Left forelimb (tissue), 1 donor: Measurements from ENCODE around the gene UFM1.
"Not testable (repeated sequence)": the region's sequence is repeated elsewhere in the genome, so short reads cannot be mapped to it uniquely, and the experiment has no call there.

Experiments
- DNase-seq: peaks from one replicate; pipeline ENCODE4 v3.0.0-alpha.2; 2018; ENCODE audit warnings: low spot score

UFM1 gene

DNA sequence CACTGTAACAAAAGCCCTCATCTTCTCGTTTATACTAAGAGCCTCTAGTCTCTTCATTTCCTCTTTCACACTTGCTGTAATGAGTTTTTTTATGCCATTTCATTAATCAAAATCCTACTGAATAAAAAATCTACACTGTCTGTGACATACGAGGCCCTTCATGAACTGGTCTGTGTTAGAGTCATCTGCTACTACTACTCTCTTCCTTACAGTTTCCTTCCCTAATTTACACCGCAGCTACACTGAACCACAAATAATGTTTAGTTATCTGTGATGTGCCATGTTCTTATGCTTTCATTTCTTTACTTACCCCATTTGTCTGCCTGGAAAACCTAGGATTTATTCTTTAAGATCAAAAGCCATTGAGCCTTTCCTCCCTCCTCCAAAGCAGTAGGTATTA, 16.0 kb downstream of the UFM1 start:
- DNase-seq, result no peak

DNA sequence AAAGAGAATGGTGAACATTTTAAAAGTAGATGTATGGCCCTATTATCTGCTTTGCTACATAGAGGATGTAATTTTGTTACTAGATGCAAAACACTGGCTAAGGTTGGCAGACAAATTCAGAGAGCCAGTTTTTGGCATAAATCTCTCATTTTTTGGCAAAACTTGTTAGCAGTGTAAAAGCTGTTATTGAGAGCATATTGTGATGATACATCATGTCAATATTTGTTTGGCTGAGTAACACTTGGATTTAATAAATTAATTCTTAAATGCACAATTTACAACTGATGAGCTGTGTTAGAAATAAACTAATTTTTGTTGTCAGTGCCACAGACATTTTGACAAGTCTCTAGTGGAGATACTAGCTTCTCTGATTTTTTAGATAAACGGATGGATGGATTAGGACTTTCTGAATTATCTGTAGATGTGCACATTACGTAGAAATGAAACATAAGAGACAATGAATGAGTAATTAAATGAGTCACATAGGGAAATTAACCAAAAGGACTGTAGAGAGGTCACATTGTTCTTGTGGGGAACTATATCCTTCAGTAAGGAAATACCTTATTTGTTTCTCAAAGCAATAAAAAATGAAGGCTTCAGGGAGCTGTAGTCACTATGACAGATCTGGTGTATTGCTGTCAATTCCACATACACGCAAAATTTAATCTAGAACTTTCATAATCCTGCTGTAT, 17.4 kb downstream of the UFM1 start:
- DNase-seq, result no peak

DNA sequence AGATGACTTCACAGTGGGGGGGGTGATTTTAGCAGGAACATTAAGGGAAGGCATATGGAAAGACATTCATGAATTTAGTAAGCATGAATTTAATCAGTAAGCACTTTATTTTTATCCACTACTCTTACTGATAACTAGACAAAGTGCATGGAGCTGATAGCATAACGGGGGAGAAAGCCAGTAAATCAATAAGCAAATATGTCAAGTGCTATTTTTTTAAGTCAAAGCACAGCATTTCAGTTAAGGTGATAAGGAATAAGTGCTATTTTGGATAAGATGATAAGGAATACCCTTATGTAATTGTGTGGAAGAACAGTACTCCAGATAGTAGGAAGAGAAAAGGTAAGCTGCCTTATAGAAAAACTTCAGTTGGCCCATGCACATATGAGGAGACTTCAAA, 19.4 kb downstream of the UFM1 start:
- no peak for DNase-seq

DNA sequence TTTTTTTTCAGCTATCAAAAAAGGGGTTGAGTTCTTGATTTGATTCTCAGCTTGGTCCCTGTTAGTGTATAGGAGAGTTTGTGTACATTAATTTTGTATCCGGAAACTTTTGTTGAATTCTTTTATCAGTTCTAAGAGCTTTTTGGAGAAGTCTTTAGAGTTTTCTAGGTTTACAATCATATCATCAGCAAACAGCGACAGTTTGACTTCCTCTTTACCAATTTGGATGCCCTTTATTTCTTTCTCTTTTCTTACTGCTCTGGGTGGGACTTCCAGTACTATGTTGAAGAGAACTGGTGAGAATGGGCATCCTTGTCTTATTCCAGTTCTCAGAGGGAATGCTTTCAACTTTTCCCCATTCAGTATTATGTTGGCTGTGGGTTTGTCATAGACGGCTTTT, 20.4 kb downstream of the UFM1 start:
- DNase-seq, result not testable (repeated sequence)

DNA sequence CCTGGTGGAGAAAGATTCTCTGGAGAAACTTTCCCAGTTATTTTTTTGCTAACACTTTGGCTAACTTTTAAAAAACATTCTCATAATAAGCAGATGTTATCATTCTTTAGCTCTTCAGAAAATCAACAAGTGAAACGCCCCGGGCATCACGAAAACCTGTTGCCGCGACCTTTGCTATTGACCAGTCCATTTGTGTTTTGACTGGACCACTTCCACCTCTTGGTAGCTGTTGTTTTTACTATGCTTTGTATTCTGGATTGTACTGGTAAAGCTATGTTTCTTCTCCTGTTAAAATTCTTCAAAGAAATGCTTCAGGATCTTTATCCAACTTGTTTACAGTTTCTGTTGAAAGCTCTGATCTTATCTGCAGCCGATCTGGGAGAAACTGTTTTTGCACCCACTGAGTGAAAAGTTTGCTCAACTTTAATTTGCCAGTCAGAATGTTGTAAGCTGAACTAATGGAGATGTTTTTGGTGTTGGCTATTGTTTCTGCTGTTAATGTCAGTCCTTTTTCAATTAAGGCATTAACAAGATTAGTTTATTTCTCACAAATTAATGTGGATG, 23.3 kb downstream of the UFM1 start:
- no peak for DNase-seq

DNA sequence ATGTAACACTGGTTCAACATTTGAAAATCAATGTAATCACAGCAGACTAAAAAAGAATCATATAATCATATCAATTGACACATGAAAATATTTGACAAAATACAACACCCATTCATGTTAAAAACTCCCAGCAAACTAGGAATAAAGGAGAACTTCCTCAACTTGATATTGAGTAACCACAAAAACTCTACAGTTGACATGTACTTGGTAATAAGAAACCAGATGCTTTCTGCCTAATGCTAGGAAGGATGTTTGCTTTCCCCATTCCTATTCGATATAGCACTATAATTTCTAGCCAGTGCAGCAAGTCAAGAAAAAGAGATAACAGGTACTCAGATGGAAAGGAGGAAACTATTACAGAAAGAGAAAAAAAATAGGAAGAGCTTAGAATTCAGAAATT, 26.9 kb downstream of the UFM1 start:
- no peak for DNase-seq

DNA sequence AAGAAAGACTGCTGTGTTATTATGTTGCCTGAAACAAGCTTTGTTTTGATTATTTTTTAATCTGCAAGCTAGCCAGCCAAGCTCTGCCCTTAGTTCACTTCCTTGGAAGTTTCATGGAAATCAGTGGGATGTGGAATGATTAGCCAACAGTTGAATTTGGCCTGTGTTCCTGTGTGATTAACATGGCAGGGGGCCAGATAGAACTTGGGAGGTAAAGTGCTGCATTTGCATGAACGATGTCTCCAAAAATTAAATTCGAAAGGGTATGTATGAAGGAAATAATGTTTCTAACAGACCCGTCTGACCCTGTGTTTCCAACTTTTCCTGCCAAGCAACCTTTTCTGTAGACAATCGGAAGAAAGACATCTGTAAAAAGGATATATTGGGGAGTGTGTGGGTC, 32.2 kb downstream of the UFM1 start:
- no peak for DNase-seq

DNA sequence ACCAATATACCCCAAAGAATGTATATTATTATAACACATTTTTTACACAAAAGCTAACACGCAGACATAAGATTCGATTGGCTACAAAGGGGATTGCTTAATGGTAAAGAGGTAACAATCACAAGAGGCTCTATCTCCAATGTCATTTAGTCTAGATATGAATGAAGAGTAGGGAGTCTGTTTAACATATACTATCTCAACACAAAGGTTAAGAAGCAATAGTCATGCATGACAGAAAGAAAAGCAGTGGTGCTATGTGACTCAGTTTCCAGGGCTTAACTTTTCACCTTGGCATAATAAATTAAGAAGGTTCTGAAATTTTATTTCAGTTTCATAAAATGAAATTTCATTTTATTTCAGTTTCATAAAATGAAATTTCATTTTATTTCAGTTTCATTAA, 33.3 kb downstream of the UFM1 start:
- no peak for DNase-seq

DNA sequence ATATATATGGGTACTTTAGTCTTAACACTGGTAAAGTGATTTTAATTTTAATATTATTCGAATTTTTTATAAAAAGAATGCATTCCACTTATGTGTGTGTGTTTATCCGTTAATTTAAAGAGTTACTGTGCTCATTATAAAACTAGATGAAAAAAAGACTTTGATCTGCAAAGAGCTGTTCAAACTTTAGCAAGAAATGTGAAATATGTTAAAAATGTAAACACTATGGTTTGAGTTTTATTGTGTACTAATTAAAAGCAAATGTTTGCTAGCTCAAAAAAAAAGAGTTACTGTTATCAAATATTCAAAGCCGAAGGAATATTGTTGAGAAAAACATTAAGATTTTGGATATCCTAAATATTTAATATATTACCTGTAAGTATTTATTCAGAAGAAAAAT, 34.5 kb downstream of the UFM1 start:
- no peak for DNase-seq

DNA sequence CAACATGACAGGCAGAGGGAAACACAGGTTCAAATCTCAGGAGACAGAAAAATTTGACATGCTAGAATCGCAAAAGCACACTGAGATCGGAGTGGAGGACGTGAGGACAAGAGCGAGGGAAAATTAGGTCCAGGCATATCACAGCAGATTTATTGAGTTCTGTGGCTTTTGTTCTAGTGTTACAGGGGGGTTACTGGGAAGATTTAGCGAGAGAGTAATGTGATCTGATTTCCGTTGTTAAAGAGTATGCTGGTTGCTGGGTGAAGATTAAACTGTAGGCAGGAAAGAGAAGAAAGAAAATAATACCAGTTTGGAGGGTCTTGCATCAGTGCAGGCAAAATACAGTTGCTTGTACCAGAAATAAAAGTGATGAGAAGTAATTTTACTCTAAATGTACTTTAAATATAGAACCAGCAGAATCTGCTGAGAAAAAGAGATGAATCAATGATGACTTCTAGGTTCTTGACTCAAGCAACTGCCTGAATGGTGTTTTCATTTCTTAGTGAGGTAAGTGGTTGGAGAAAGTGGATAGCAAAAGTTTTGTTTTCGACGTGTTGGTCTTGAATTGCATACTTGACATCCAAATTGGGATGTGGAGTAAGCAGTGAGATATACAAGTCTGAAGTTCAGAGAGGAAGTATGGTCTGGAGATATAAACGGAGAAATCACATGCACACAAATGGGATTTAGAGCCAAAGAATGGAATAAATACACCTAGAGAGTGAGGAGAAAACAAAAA, 35.7 kb downstream of the UFM1 start:
- no peak for DNase-seq

DNA sequence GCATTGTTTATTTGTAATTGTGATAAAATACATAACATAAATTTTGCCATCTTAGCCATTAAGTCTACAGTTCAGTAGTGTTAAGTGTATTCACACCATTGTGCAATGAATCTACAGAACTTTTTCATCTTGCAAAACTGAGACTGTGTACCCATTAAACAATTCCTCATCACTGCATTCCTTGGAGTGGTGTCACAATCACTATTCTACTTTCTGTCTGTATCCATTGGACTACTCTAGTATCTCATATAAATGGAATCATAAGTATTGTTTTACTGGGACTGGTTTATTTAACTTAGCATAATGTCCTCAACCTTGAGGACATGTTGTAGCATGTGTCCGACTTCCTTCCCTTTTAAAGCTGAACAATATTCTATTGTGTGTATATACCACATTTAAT, 36.8 kb downstream of the UFM1 start:
- DNase-seq, result no peak

DNA sequence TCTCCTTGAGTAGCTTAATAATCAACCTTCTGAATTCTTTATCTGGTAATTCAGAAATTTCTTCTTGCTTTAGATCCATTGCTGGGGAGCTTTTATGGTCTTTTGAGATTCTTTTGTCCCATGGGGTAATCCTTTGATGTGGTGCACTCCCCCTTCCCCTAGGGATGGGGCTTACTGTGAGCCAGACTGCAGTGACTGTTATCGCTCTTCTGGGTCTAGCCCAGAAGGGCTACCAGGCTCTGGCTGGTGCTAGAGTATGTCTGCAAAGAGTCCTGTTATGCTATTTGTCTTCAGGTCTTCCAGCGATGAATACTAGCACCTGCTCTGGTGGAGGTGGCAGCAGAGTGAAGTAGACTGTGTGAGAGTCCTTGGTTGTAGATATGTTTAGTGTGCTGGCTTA, 41.7 kb downstream of the UFM1 start:
- no peak for DNase-seq

DNA sequence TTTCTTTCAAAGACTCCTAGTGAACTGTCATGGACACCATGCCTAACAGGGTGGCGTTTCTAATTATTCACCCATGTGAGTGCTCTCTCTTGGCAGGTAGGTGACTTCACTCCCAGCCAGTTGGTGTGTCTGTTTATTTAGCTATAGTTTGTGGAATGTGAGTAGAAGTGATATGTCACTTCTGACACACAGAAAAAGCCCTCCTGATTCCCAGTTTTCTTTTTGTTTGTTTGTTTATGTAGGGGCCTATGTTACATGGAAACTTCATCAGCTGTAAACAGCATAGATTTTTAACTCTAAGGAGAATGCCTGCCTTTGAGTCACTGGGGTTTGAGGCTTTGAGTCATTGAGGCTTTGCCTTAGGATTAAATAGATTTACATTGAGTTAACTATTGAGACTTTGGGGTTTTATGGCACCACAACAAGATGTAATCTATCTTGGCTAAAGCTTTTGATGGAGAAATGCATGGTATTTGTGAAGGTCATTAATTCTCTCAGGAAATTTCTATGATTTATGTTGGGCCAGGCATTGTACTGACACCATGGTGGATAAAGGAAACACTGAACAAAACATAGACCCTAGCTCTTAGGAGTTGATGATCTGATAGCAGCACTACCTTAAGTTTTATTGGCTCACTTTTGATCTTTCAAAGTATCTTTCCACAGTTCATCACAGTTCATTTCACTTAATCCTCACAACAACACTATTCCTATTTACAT, 45.3 kb downstream of the UFM1 start:
- no peak for DNase-seq

DNA sequence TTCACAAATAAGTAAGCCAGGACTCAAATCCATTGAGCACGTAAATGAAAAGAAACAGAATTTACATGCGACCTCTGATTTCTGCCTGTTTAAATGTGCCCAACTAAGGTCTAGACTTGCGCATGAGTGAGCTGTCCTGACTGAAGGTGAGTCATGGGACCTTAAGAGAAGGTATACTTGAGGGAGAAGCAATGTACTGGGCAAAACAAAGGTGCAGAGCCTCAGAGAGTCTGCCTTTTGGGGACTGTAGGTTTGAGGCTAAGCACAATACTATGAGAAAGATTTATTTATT, 45.8 kb downstream of the UFM1 start:
- DNase-seq, result no peak

DNA sequence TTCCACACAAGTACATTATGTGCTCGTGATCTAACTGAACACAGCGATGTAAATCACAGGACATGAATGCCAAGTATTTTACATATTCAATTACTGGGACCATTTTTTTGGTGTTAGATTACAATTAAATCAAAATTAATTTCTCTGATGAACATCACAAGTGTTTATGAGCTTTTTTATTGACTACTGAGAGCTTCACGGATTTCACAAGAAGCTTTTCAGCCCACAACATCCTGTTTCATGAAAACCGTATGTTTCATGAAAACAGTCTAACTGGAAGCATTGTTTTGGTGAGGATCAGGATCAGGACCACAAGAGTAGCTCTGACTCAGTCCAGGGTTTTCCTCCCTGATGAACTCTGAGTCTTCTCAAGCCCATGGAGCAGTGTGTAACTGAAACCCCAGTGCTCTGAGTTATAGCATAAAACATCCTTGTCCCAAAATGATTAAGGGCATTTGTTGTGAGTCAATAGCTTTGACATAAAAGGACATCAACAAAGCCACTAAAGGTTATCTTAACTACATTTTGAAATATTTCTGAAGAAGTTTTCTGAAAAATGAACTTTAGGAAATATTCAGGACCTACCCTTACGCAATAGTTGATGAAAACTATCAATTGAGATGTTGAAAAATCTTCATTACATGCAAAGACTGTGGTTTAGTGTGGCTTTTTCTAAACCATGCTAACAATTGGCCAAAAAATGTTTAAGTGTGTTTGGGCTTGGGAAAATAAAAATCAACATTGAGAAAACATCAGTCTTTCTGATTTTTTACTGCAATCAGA, 49.3 kb downstream of the UFM1 start:
- no peak for DNase-seq

DNA sequence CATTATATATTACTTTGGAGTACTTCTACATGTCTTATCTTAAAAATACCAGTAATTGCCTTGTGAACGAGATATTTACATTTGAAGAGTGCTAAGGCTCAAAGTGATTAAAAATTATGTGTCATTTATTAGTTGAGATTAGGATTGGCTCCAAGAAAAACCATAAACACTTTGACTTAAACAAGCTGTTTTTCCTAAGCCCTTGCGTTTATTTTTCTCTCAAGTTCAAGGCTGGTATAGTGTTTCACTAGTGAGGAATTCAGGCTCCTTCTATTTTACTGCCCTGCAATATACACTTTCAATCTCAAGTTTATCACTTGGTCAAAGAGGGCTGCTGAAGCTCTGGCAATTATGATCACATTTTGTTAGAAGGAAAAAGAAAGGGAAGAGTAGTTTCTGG, 49.9 kb downstream of the UFM1 start:
- DNase-seq, result no peak

DNA sequence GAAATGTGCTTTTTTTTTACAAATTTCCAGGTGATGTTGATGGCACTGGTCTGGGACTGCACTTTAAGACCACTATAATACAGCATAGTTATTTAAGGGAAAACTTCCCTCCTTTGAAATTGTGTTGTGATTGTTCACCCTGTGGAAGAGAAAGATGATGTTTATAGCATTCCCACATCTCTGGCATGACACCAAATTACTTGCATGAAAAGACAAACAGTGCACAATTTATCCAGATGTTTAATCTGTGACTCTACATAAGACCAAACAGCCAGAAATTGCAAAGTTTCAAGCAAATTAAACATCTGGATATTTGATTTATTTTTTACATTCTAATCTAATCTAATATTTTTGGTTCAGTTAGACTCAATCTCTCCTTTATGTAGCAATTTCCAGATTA, 51.6 kb downstream of the UFM1 start:
- no peak for DNase-seq

DNA sequence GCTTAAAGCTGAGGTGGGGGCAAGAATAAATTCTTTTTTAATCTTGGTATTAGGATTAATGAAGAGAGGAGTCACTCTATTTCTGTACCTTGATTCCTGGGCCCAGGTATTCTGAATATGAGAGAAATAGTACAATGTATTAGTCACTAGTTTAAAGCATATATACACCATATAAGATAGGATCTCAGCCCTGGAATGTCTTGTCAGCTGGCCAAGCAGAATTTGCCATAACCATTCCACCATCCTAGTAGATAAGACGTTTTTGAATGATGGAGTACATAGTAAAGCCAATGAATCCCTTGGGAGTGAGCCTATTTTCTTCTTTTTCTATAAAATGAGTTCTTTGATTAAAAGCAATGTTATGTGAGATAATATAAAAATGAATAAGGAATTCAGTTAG, 55.6 kb downstream of the UFM1 start:
- DNase-seq, result no peak

DNA sequence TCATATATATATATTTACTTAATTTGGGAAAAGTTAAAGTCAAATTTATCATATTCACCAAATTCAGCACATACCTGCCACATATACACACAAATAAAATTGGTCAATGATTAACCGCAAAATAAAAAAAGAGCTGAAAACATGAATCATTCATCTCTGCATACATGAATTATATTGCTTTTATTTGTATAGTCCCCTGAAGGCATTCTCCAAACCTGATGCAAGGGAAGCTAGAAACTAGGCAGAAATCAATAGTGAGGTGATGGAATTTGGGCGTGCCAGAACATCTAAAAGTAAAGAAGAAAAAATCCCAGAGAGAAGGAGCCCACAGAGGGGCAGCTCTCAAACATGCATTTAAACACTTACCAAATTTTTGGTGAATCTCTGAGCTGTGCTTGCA, 60.1 kb downstream of the UFM1 start:
- no peak for DNase-seq

DNA sequence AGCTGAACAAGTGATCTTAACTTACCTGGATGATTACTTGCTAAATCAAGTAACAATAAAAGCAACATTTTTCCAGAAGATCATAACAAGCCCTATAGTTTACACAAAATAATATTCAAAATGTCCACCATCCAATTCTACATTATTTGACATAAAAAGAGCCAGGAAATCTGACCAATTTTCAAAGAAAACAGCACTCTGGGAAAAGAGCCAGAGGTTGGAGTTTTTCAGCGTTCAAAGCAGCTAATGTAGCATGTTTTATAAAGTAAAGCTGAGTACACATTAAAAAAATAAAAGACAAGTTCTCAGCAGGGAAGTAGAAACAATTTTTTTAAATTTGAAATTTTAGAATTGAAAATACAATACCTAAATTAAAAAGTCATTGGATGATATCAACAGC, 62.6 kb downstream of the UFM1 start:
- no peak for DNase-seq
